DOHH2 (cell line): ENCODE data around the gene DGKB.

Source experiments
- EZH2phosphoT487 ChIP-seq: fragments of 200-600 bp; sonication (generic); IDR thresholded peaks from 2 replicates; pipeline ENCODE4 v1.6.1; 2017; ENCODE audit warnings: borderline replicate concordance, mild to moderate bottlenecking, antibody characterized with exemption, low read length, moderate library complexity, mixed read lengths
- TF ChIP-seq, protein P1 (sequence below): fragments of 200-600 bp; sonication (generic); IDR thresholded peaks from one replicate; pipeline ENCODE4 v1.5.1; 2014; ENCODE audit warnings: antibody characterized with exemption, mild to moderate bottlenecking, low read depth, low read length; ENCODE audit not compliant: poor library complexity, severe bottlenecking

DNA sequence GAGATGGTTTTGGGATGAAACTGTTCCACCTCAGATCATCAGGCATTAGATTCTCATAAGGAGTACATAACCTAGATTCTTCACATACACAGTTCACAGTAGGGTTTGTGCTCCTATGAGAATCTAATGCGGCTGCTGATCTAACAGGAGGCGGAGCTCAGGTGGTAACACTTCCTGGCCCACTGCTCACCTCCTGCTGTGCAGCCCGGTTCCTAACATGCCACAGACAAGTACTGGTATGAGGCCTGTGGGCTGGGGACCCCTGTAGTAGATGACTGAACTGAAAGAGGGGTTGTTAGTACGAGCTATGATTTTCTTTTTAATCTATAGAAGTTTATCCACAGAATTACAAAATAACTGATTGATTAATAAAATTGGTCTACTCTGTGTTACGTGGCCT lies 48.1 kb downstream of the DGKB start:
- TF ChIP-seq, protein P1, sequence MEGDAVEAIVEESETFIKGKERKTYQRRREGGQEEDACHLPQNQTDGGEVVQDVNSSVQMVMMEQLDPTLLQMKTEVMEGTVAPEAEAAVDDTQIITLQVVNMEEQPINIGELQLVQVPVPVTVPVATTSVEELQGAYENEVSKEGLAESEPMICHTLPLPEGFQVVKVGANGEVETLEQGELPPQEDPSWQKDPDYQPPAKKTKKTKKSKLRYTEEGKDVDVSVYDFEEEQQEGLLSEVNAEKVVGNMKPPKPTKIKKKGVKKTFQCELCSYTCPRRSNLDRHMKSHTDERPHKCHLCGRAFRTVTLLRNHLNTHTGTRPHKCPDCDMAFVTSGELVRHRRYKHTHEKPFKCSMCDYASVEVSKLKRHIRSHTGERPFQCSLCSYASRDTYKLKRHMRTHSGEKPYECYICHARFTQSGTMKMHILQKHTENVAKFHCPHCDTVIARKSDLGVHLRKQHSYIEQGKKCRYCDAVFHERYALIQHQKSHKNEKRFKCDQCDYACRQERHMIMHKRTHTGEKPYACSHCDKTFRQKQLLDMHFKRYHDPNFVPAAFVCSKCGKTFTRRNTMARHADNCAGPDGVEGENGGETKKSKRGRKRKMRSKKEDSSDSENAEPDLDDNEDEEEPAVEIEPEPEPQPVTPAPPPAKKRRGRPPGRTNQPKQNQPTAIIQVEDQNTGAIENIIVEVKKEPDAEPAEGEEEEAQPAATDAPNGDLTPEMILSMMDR = no peak
- no peak for TF ChIP-seq EZH2phosphoT487
